ENCODE results near the gene MAML2. TPM values are rescaled to one million over a fixed set of nuclear protein-coding genes. Genes with fewer than 3 reads are reported as not detected.

The MAML2 gene
- total RNA-seq, 1 donor from 2014 or later: 3.8 TPM

- no peak for DNase-seq (ENCODE audit: low spot score)
- Mint-ChIP-seq H3K4me3 (no peak overlapping the region), H3K4me1 (no peaks in the 10 kb centered on the region), H3K27me3 (ENCODE audit: insufficient read depth, low read depth) (no peaks in the 10 kb centered on the region), H3K9me3 (no peaks in the 10 kb centered on the region), H3K36me3 (peaks cover 13% of the 10 kb centered on the region), H3K27ac (no peak overlapping the region)
- no peak overlapping the region for H2AFZ ChIP-seq (replicated peaks)
- H3K4me3 ChIP-seq: no peak overlapping the region
- TF ChIP-seq EZH2 (IDR thresholded peaks at IDR 0.05) (no peak), CTCF (IDR thresholded peaks at IDR 0.05) (no peak), EZH2phosphoT487 (IDR thresholded peaks at IDR 0.05) (no peak)
- H3F3A ChIP-seq (ENCODE audit: low read depth): no peaks in the 10 kb centered on the region
- H4K20me1 ChIP-seq (ENCODE audit: low read depth): no peaks in the 10 kb centered on the region
- no peak overlapping the region for H3K27ac ChIP-seq
- peaks cover 4% of the 10 kb centered on the region for H3K36me3 ChIP-seq
- H3K4me2 ChIP-seq: no peak overlapping the region
- H3K9ac ChIP-seq: no peak overlapping the region
- H3K79me2 ChIP-seq (ENCODE audit: low read depth): no peaks in the 10 kb centered on the region
- no peaks in the 10 kb centered on the region for H3K4me1 ChIP-seq
- no peaks in the 10 kb centered on the region for H3K9me3 ChIP-seq (ENCODE audit: low read depth)
- no peaks in the 10 kb centered on the region for H3K27me3 ChIP-seq
Observed at GRCh38 chr11:96361778-96362177, 18.8 kb upstream of the MAML2 start.

- H3F3A ChIP-seq (ENCODE audit: low read depth): no peaks in the 10 kb centered on the region
- H2AFZ ChIP-seq (replicated peaks): no peak overlapping the region
- Mint-ChIP-seq H3K4me3 (no peak overlapping the region), H3K27me3 (ENCODE audit: insufficient read depth, low read depth) (no peaks in the 10 kb centered on the region), H3K9me3 (no peaks in the 10 kb centered on the region), H3K27ac (no peak overlapping the region), H3K4me1 (no peaks in the 10 kb centered on the region), H3K36me3 (peaks cover 32% of the 10 kb centered on the region)
- no peak for DNase-seq (ENCODE audit: low spot score)
- no peak overlapping the region for H3K9ac ChIP-seq
- H3K27me3 ChIP-seq: no peaks in the 10 kb centered on the region
- no peak for TF ChIP-seq EZH2phosphoT487 (IDR thresholded peaks at IDR 0.05)
- TF ChIP-seq CTCF (IDR thresholded peaks at IDR 0.05): no peak
- TF ChIP-seq EZH2 (IDR thresholded peaks at IDR 0.05): no peak
- no peak overlapping the region for H3K4me3 ChIP-seq
- no peaks in the 10 kb centered on the region for H4K20me1 ChIP-seq (ENCODE audit: low read depth)
- H3K9me3 ChIP-seq (ENCODE audit: low read depth): no peaks in the 10 kb centered on the region
- no peaks in the 10 kb centered on the region for H3K36me3 ChIP-seq
- H3K4me2 ChIP-seq: no peak overlapping the region
- no peaks in the 10 kb centered on the region for H3K79me2 ChIP-seq (ENCODE audit: low read depth)
- no peak overlapping the region for H3K27ac ChIP-seq
- no peaks in the 10 kb centered on the region for H3K4me1 ChIP-seq
Observed at GRCh38 chr11:96358321-96358720, 15.3 kb upstream of the MAML2 start.

GRCh38 chr11:96357794-96358193, 14.8 kb upstream of the MAML2 start:
- no peak overlapping the region for H3K27ac Mint-ChIP-seq
- H3K9me3 Mint-ChIP-seq: no peaks in the 10 kb centered on the region
- no peaks in the 10 kb centered on the region for H3K9me3 ChIP-seq (ENCODE audit: low read depth)
- H3K4me1 ChIP-seq: no peaks in the 10 kb centered on the region
- no peak for TF ChIP-seq CTCF (IDR thresholded peaks at IDR 0.05)
- TF ChIP-seq EZH2phosphoT487 (IDR thresholded peaks at IDR 0.05): no peak
- no peak for TF ChIP-seq EZH2 (IDR thresholded peaks at IDR 0.05)
- no peaks in the 10 kb centered on the region for H3K27me3 Mint-ChIP-seq (ENCODE audit: insufficient read depth, low read depth)
- no peak overlapping the region for H3K27ac ChIP-seq
- no peak overlapping the region for H3K4me3 ChIP-seq
- H3F3A ChIP-seq (ENCODE audit: low read depth): no peaks in the 10 kb centered on the region
- no peaks in the 10 kb centered on the region for H3K79me2 ChIP-seq (ENCODE audit: low read depth)
- no peak overlapping the region for H2AFZ ChIP-seq (replicated peaks)
- no peaks in the 10 kb centered on the region for H4K20me1 ChIP-seq (ENCODE audit: low read depth)
- no peak for DNase-seq (ENCODE audit: low spot score)
- H3K36me3 Mint-ChIP-seq: peaks cover 32% of the 10 kb centered on the region
- no peaks in the 10 kb centered on the region for H3K4me1 Mint-ChIP-seq
- no peak overlapping the region for H3K4me2 ChIP-seq
- H3K27me3 ChIP-seq: no peaks in the 10 kb centered on the region
- no peak overlapping the region for H3K4me3 Mint-ChIP-seq
- no peaks in the 10 kb centered on the region for H3K36me3 ChIP-seq
- H3K9ac ChIP-seq: no peak overlapping the region

Data from neural progenitor cell (in vitro differentiated cells).